NCI-H2081 treated with DMSO at 0.1 percent for 48 hours (cell line): Measurements from ENCODE around the gene SGCE.

ENCODE experiments used
- DNase-seq: peaks from one replicate; lab custom pipeline; 2025; lab: John Stamatoyannopoulos, UW

The SGCE gene

DNA sequence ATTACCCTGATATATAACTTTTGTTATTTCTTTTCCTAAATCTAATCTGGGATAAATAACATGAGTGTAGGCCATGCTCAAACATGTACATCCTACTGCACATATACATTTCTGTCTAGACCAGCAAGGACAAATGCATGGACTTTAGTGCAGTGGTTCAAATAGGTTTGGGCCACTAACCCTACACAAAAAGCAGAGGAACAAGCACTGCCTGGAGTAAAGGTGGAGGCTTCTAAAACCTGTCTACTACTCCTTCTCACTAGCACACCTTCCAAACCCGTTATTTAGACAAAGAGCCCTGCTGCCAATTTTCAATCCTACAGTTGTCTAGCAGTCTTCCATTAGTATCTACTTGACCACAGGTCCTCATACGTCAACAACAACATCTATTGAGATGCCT is 34.8 kb downstream of the SGCE start:
- DNase-seq, result no peak

GRCh38 chr7:94620703-94621118 is 35.2 kb downstream of the SGCE start:
- DNase-seq, result peak; percentile 40

DNA sequence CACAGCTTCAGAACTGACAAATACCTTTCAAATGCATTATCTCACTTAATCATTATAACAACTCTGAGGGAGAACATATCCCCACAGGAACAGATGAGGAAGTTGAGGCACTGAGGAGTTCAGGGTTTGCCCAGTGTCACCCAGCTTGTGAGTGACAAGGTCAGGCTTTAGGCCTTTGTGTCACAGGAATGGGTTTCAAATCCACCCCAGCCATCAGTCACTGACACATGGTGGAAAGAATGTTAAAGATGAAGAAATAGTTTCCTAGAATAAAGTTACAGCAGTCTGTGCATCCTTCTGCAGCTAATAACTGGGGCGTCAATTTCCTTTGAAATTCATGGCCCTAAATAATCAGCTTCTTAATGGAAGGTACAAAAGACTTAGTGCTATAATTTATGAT is 37.8 kb downstream of the SGCE start:
- DNase-seq, result no peak

DNA sequence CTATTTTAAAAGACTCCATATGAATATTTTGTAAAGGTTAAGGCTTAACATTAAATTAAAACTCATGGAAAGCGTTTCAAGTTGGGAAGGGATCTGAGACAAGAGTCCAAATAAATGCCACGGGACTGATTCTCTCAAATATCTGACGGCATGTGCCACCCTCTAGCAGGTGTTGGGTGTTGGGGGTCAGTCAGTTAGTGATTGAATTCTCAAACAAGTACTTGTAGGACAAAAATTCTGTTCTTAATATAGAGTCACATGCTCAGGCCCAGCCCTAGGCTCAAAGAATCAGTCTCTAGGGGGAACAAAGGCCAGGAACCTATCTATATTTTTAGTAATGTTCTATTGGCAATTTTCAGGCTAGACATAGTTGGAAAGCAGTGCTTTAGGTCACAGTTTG is 39.1 kb downstream of the SGCE start:
- no peak for DNase-seq

GRCh38 chr7:94615666-94616065 is 40.3 kb downstream of the SGCE start:
- DNase-seq, result no peak

DNA sequence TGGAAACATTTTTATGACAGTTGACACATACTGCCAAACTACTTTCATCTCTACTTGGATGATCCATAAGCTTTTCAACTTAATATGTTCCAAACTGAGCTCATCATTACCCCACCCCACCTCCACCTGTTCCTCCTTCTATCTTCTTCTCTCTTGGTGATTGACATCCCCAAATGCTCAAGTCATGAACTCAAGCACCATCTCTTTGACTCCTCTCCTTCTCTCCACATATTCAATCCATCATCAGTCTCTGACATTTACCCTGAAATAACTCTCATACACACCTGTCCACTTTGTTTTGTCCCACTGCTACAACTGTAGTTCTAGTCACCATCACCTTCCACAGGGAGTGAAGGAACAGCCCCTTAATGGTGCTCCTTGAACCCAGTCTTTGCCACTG is 43.3 kb downstream of the SGCE start:
- no peak for DNase-seq

- DNase-seq, result no peak
These were observed 43.7 kb downstream of the SGCE start for GRCh38 chr7:94612253-94612652.

GRCh38 chr7:94609561-94609960 is 46.4 kb downstream of the SGCE start:
- DNase-seq, result no peak

GRCh38 chr7:94605031-94605430 is 50.9 kb downstream of the SGCE start:
- DNase-seq, result no peak

DNA sequence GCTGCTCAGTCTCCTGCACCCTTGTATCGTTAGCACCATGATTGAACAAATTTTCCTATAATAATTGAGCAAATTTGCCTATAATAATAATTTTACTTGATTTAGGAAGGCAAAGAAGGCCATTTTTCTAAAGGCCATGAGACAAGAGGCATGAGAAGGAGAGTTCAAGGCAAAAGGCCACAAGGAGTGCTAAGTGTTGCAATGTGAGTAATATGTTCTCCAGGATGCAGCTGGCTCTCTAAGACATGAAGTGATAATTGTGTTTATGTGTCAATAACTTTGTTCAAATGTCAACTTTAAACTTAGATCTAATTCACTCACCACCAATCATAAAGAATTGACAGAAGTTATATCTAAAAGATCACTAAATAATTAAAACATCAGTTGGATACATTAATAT is 53.8 kb downstream of the SGCE start:
- DNase-seq, result no peak

- no peak for DNase-seq
These were observed 55.7 kb downstream of the SGCE start for GRCh38 chr7:94600267-94600666.

GRCh38 chr7:94595717-94596116 is 60.2 kb downstream of the SGCE start:
- DNase-seq, result no peak

GRCh38 chr7:94594882-94595281 is 61.1 kb downstream of the SGCE start:
- DNase-seq, result no peak

DNA sequence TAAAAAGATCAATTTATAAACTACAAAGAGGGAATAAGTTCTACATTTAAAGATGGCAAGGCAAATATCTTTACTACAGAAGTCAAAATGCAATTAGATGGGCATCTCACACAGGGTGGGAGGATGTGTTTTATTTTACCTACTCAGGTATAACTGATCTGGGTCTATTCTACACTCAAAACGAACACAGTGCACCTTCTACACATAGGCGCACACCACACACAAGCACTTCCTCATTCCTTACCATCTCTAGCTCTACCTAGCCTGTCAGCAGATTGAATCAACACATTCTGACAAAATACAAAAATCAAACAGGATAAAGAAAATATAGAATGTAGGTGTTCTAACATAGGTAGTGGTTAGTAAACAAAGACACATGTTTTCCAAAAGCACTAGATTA is 64.8 kb downstream of the SGCE start:
- DNase-seq, result no peak

GRCh38 chr7:94590526-94591162 is 65.3 kb downstream of the SGCE start:
- no peak for DNase-seq

- DNase-seq, result no peak
These were observed 67.9 kb downstream of the SGCE start for GRCh38 chr7:94588075-94588474.

DNA sequence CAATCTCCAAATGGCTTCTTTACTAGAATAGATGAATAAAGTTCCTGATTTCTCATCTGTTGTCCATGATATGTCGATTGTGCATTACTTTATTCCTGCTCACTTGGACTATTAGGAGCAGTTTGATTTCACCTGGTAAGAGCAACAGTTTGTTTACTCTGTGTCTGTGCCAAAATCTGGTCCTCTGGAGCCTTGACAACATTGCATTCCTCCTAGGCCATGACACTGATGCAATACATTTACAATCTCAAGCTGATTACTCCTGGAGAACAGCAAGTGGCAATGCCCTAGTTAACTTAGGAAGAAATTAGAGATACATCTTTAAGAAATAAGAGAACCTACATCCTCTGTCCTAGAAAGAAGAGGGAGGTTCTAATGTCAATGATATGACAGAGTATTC is 71.8 kb downstream of the SGCE start:
- DNase-seq, result no peak

- no peak for DNase-seq
These were observed 75.3 kb downstream of the SGCE start for GRCh38 chr7:94580601-94581000.

DNA sequence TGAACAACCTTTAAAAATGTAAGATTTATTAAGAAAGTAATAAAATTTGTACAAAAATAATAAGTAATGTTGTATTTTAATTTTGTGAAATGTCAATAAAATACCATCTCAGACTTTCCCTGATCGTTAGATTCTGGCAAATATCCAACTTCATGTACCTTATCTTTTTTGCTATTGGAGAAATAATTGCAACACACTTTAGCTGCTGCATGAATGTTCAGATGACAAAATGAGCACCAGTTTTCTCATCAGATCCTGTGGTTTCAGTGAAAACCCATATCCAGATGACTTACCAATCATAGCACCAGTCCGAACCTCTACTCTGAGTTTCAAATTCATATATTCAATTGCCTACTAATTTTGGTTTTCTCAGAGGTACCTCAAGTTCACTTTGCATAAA is 76.5 kb downstream of the SGCE start:
- DNase-seq, result no peak

- DNase-seq, result no peak
These were observed 77.3 kb downstream of the SGCE start for GRCh38 chr7:94578614-94579013.

GRCh38 chr7:94577357-94577756 is 78.6 kb downstream of the SGCE start:
- no peak for DNase-seq

- no peak for DNase-seq
These were observed 79.6 kb downstream of the SGCE start for GRCh38 chr7:94576316-94576715.

DNA sequence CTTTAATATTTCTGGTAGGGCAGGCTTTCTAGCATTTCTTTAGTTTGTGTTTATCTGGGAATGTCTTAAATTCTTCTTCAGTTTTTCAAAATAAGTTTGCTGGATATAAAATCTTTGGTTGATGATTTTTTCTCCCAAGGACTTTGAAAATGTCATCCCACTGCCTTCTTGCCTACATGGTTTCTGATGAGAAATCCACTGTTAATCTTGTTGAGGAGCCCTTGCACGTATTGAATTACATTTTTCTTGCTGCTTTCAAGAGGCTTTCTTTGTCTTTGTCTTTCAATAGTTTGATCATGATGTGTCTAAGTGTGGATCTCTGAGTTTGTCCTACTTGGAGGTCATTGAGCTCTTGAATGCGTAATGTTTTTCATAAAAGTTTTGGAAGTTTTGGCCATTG is 80.3 kb downstream of the SGCE start:
- no peak for DNase-seq

- DNase-seq, result no peak
These were observed 84.1 kb downstream of the SGCE start for GRCh38 chr7:94571816-94572215.

GRCh38 chr7:94567396-94567795 is 88.5 kb downstream of the SGCE start:
- DNase-seq, result no peak
